ENCODE data around the gene BPIFB2.

The BPIFB2 gene

DNA sequence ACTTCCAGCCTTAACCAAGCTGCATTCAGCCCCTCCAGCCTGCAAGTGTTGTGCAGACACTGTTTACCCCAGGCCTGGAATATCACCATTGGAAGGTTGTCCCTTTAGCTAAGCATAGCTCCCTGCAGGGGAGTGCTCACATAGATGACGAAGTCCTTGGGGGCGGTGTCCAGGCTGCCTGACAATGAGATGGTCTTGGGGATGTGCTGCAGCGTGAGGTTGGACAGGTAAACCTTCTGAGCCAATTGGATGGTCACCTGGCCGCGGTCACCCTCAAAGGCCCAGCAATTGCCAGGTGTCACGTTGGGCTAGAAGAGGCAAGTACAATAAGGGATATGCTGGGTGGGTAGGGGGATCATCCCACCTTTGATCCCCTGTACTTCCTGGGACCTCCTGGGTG lies 21.9 kb upstream of the BPIFB2 start:
- no peak for DNase-seq (ENCODE audit: low read depth in 2 of 2)

DNA sequence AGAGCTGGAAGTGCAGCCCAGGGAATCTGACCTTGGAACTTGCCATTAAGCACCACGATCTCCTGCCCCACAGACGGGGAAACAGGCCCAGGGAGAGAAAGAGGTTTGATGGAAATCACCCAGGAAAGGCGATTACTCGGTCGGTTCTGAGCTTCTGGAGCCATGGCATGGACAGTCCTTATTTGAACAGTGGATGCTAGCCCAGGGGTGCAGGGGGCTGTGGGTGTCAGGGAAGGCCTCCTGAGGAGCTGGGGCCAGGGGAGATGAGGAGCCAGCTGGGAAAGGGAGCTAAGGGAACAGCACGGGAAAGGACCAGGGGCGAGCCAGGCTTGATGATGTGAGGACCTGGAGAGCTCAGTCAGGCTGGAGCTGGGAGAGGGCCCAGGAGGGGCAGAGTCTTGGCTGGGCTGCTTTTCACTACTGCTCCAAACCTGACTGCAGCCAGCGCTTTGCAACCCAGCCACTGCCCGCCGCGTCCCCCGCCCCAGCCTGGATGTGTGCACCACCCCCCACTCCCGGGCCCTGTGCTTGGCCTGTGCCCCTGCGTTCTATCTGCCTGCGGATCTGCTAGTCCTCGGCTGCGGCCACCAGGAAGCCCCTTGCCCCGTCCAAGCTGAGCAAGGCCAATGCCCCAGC lies 21.1 kb upstream of the BPIFB2 start:
- no peak for DNase-seq (ENCODE audit: low read depth in 2 of 2)

DNA sequence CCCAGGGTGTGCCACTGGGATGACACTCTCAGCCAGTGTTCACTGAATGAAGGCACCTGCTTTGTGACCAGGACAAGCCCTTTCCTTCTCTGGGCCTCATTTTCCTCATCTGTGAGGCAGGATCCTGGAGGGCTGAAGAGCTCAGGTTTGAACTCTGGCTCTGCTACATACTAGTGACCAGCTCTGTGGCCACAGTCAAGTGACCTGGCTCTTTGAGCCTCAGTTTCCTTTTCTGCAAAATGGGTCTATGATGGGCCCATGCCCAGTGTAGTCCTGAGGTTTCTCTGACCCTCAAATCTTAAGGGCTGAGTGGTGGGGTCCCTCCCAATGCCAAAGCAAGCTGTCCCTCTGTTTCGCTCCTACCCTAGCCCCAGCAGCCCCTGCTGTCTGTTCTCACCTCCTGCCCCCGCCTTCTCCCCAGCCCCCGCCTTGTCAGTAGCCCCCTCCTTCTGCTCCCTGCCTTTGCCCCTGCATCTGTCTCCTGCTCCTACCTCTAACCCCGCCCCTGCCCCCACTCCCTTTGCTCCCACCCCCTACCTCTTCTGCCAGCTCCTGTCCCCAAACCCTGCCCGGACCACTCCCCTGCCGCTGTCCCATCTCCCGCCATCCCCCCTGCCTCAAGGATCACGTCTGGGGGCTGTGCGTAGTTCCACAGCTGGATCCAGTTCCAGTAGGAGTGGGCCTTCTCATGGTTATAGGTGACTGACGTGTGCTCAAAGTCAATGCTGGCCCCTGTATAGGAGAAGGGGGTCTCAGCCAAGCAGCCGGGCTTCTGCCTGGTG lies 20.3 kb upstream of the BPIFB2 start:
- DNase-seq (ENCODE audit: low read depth in 2 of 2): no peak

GRCh38 chr20:32988008-32988407 lies 19.5 kb upstream of the BPIFB2 start:
- no peak for DNase-seq (ENCODE audit: low read depth in 2 of 2)

DNA sequence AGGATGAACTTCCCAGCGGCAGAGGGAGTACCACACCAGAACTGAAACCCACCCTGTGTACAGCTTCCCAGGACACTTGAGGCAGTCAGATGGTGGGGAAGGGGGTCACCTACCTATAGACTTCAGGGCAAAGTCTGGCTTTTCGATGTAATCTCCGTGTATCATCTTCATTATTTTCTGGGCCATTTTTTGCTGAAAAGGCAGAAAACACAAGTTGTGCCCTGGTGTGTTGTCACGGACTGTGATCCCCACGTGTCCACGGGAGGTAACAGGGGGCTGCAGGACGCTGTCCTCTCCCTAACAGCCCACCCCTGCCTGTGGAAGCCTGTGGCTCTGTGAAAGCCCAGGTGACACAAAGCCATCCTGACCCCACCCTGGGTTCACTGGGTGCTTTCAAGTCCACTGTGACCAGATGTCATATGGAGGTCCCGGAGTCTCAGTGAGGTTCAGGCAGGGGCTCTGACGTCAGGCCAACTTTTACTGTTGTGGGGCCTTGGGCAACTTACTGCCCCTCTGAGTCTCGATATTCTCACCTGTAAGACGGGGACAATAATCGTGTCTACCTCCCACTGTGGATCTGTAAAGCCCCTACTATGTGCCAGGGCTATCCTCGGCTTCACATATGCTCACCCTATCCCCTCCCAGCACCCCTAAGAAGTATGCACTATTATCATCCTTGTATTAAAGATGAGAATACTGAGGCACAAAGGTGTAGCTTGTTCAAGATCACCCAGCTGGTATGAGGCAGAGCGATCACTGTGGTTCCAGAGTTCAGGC lies 17.8 kb upstream of the BPIFB2 start:
- no peak for DNase-seq (ENCODE audit: low read depth in 2 of 2)

- no peak for DNase-seq (ENCODE audit: low read depth in 2 of 2)
These were observed 17.1 kb upstream of the BPIFB2 start for GRCh38 chr20:32990426-32990825.

- DNase-seq (ENCODE audit: low read depth in 2 of 2): no peak
These were observed 16.1 kb upstream of the BPIFB2 start for GRCh38 chr20:32991383-32991782.

GRCh38 chr20:32991792-32992641 lies 15.5 kb upstream of the BPIFB2 start:
- no peak for DNase-seq (ENCODE audit: low read depth in 2 of 2)

DNA sequence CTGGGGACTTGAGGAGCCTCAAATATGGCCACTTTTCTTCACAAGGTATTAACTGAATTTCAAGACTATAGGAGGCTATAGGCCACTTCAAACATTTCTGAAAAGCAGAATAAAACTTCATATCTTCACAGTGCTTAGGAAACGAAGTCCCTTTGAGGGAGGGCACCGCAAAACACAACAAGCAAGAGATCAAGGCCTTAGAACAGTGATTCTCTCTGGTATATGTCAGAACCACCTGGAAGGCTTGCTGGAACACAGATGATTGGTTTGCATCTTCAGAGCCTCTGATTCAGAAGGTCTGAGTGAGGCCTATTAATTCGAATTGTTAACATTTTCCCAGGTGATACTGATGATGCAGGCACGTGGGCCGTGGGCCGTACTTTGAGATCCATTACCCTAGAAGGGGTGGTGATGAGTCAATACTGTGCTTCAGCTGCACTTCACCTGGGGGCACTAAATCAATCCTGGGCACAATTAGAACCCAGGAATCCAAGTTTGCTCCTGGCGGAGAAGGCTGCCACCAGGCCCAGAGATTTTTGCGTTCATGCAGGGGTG lies 13.9 kb upstream of the BPIFB2 start:
- DNase-seq (ENCODE audit: low read depth in 2 of 2): no peak

DNA sequence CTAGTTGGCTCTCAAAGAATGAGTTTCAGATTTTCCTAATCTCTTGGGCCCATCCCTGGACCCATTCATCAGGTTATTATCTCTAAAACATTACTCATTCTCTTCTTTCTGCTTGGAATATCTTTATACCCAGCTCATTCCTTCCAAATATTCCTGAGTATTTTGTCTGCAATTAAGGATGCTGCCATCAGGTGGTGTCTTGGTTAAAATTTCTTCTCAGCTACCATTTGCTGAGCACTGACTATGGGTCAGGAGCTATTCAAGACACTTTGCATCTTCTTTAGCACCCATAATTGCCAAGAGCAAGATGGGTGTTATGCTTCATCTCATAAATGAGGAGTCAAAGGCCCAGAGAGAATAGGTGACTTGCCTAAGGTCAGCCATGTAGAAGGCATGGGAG lies 11.7 kb upstream of the BPIFB2 start:
- no peak for DNase-seq (ENCODE audit: low read depth in 2 of 2)

- no peak for DNase-seq (ENCODE audit: low read depth in 2 of 2)
These were observed 10.1 kb upstream of the BPIFB2 start for GRCh38 chr20:32997431-32997830.

GRCh38 chr20:32999603-33000250 lies 7.8 kb upstream of the BPIFB2 start:
- no peak for DNase-seq (ENCODE audit: low read depth in 2 of 2)

GRCh38 chr20:33000802-33001466 lies 6.6 kb upstream of the BPIFB2 start:
- DNase-seq (ENCODE audit: low read depth in 2 of 2): no peak

GRCh38 chr20:33002087-33002808 lies 5.3 kb upstream of the BPIFB2 start:
- DNase-seq (ENCODE audit: low read depth in 2 of 2): no peak

GRCh38 chr20:33004141-33004751 lies 3.3 kb upstream of the BPIFB2 start, which contains the start of gene SUN5:
Gene SUN5, minus strand, starts transcription at chr20:33004433. Its CDS starts 93 bp downstream, at chr20:33004340.
- no peak for DNase-seq (ENCODE audit: low read depth in 2 of 2)

DNA sequence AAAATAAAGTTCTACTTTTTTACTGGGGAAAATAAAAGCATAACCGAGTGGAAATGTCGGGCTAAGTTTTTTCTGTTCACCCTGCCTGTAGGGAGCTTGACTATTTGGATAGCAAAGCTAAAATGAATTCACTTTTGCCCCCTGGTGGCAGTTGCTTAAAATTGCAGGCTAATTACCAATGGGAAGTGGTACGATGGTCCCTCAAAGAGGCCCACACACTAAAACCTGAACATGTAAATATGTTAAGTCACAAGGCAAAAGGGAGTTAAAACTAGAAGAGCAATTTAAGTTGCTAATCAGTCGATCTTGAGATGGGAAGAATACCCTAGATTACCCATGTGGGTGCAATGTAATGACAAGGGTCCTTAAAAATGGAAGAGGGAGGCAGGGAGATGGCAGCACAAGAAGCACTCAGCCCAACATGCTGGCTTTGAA lies 2.4 kb upstream of the BPIFB2 start:
- DNase-seq (ENCODE audit: low read depth in 2 of 2): peak in 1 of 2 donors; percentile 22

- no peak for DNase-seq (ENCODE audit: low read depth in 2 of 2)
These were observed 1.4 kb upstream of the BPIFB2 start for GRCh38 chr20:33005908-33006775.

DNA sequence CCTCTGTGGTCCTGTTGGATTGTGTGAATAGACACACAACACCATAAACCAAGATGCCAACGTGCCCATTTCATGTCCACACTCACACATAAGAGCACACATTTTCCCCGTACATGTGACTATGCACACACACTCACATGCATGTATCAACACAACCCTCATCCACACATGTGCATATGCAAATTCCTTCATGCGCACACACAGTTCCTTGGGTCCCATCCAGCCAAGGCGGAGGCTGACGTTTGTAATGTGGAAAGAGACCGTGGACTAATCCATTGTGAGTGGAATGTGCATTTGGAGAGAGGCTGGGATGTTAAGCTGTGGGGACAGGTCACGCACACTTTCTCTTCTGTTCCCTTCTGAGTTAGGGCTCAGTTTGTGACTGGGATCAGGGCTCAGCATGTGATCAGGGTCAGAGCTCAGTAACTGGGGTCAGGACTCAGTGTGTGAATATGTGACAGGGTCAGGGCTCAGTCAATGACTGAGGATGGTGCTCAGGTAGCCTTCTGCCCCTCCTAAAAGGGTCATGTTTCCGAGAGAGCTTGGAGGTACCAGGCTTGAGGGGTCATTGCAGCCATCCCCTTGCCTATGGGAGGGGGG lies 628 bp upstream of the BPIFB2 start:
- no peak for DNase-seq (ENCODE audit: low read depth in 2 of 2)

All from activated CD4-positive, alpha-beta T cell treated with anti-CD3 and anti-CD28 coated beads for 24 hours (primary cell).